ENCODE measurements around the gene ATXN2. TPM values are rescaled to one million over a fixed set of nuclear protein-coding genes. Genes with fewer than 3 reads are reported as not detected.

Gene ATXN2
- total RNA-seq, 1 experiment from 2014 or later = 78.5 TPM

DNA sequence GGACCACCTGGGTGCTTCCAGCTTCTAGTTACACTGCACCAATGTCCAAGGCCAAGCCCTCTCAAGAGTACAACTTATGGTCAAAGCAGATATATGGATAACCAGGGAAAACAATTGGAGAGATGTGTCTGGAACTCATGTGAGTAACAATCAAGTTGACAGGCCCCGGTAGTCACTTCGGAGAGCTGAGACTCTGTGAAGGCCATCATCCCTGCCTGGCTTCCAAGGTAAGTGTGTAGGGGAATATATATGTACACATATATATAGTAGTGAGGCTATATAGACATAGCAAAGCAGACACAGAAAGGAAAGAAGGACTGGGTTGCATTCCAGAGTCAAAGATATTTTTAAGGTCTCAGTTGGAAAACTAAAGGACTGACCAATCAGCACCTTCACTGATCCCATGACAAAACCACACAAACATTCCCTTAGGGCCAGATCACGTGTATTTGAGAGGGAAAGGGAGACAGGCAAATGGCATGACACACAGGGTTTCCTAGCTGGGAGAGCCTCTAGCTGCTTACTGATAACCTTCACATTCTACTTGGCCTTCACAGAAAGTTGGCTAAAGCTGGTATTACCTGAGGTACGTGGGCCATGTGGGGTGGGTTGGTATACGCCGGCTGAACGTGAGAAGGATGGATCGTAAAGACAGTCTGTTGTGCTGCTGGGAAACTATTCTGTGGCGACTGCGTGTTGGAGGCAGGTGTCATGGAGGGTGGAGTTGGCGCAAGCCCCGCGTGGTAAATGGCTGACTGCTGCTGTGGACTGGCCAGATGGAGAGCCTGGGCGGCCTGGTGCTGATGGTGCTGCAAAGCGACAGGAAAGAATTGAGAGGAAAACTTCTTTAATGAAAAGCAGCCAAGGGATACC, 143.4 kb downstream of the ATXN2 start:
- H3K9me3 Mint-ChIP-seq (ENCODE audit: unreplicated experiment) = no peaks in the 10 kb centered on the region
- BruUV-seq (replicated peaks) = no TSS peak
- intact Hi-C loops (cut with micrococcal nuclease; ENCODE audit: unreplicated experiment) = no loop called here
- H3K27me3 ChIP-seq (replicated peaks; ENCODE audit: control insufficient read depth, insufficient read depth, low read length) = no peaks in the 10 kb centered on the region
- H3K4me3 ChIP-seq (ENCODE audit: low read depth, low read length) = no peak overlapping the region
- CTCF ChIA-PET = interaction anchor here (0.7 kb wide), 1 partner anchor 59 kb away, joined by 3 read pairs; no protein-coding TSS in a partner anchor
- no peak for DNase-seq
- H3K4me1 ChIP-seq = no peaks in the 10 kb centered on the region
- H3K36me3 Mint-ChIP-seq (ENCODE audit: insufficient read depth, unreplicated experiment) = peaks cover 74% of the 10 kb centered on the region
- no peak overlapping the region for H3K27ac Mint-ChIP-seq (ENCODE audit: unreplicated experiment)
- POLR2A ChIA-PET = no interaction called here
- no peak overlapping the region for H3K4me3 Mint-ChIP-seq (ENCODE audit: unreplicated experiment)
- TF ChIP-seq, protein P1, sequence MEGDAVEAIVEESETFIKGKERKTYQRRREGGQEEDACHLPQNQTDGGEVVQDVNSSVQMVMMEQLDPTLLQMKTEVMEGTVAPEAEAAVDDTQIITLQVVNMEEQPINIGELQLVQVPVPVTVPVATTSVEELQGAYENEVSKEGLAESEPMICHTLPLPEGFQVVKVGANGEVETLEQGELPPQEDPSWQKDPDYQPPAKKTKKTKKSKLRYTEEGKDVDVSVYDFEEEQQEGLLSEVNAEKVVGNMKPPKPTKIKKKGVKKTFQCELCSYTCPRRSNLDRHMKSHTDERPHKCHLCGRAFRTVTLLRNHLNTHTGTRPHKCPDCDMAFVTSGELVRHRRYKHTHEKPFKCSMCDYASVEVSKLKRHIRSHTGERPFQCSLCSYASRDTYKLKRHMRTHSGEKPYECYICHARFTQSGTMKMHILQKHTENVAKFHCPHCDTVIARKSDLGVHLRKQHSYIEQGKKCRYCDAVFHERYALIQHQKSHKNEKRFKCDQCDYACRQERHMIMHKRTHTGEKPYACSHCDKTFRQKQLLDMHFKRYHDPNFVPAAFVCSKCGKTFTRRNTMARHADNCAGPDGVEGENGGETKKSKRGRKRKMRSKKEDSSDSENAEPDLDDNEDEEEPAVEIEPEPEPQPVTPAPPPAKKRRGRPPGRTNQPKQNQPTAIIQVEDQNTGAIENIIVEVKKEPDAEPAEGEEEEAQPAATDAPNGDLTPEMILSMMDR (IDR thresholded peaks at IDR 0.05; ENCODE audit: insufficient read depth in 1 of 2, low read depth in 1 of 2, low read length in 1 of 2, severe bottlenecking in 1 of 2, unreplicated experiment in 1 of 2) = no peak
- H3K27me3 Mint-ChIP-seq (ENCODE audit: insufficient read depth, unreplicated experiment) = no peaks in the 10 kb centered on the region
- no peaks in the 10 kb centered on the region for H3K4me1 Mint-ChIP-seq (ENCODE audit: low read depth, unreplicated experiment)
- H3K36me3 ChIP-seq (ENCODE audit: control insufficient read depth, insufficient read depth, low read length) = peaks cover 4% of the 10 kb centered on the region
- H3K9me3 ChIP-seq = no peaks in the 10 kb centered on the region

DNA sequence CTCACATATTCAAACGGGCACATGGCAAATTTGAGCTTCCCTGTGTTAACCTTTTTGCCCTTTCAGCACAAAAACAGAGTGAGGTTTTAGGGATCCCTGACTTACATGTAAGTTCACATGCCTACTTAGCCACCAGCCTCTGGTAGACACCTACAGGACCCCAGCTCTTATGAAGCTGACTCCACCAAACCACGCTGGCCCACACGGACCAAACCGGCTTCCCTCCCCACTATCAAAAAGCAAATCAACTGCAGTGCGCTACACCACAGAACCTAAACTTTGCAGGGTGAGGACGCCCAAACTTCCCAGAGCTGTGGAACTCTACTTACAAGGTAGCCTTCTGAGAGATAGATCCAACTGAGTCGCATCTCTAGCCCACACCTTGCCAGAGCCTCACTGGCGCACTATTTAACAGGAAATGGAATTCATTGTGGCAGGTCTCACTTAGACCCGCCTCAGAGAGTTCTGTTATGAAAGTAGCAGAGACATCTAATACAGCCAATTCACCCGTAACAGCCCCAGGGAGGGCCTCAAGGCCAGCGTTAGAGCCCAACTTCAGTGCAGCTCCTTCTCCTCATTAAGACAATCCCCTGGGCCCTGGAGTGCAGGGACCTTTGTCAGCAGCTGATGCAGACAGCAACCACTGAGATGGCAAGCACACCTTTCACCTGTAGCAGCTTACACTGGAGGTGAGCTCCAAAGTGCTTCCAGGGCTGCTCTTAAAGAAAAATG, 144.2 kb downstream of the ATXN2 start:
- H3K36me3 Mint-ChIP-seq (ENCODE audit: insufficient read depth, unreplicated experiment) = peaks cover 76% of the 10 kb centered on the region

DNA sequence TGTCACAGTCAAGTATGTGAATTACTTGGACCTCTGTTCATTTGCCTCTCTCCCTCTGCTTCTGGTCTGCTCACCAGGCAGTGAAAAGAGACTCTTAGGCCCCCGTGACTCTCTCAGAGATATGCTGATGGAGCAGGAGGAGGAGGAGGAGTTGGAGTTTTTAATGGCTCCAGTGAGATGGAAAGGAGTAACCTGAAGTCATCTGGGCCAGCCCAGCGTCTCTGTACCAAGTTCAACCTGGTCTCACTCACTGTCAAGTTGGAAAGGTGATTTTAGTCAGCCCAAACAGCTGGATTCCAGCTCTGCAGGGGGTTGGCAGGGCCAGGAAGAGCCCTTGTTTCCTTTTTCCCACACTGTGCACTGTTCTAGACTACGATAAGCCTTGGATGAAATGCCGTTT, 144.8 kb downstream of the ATXN2 start:
- POLR2A ChIA-PET = no interaction called here
- intact Hi-C loops (cut with micrococcal nuclease; ENCODE audit: unreplicated experiment) = no loop called here
- H3K4me1 ChIP-seq = no peaks in the 10 kb centered on the region
- Mint-ChIP-seq H3K4me1 (ENCODE audit: low read depth, unreplicated experiment) (no peaks in the 10 kb centered on the region), H3K27ac (ENCODE audit: unreplicated experiment) (no peak overlapping the region), H3K36me3 (ENCODE audit: insufficient read depth, unreplicated experiment) (peaks cover 81% of the 10 kb centered on the region), H3K9me3 (ENCODE audit: unreplicated experiment) (no peaks in the 10 kb centered on the region), H3K4me3 (ENCODE audit: unreplicated experiment) (no peak overlapping the region), H3K27me3 (ENCODE audit: insufficient read depth, unreplicated experiment) (no peaks in the 10 kb centered on the region)
- TF ChIP-seq, protein P1 (IDR thresholded peaks at IDR 0.05; ENCODE audit: insufficient read depth in 1 of 2, low read depth in 1 of 2, low read length in 1 of 2, severe bottlenecking in 1 of 2, unreplicated experiment in 1 of 2) = no peak
- H3K27me3 ChIP-seq (replicated peaks; ENCODE audit: control insufficient read depth, insufficient read depth, low read length) = no peaks in the 10 kb centered on the region
- CTCF ChIA-PET = no interaction called here
- no peak overlapping the region for H3K4me3 ChIP-seq (ENCODE audit: low read depth, low read length)
- peaks cover 6% of the 10 kb centered on the region for H3K36me3 ChIP-seq (ENCODE audit: control insufficient read depth, insufficient read depth, low read length)
- BruUV-seq (replicated peaks) = no TSS peak
- no peaks in the 10 kb centered on the region for H3K9me3 ChIP-seq
- no peak for DNase-seq

More for the DNA sequence above, 144.2 kb downstream of the ATXN2 start:
- no peak overlapping the region for H3K27ac Mint-ChIP-seq (ENCODE audit: unreplicated experiment)
- peaks cover 6% of the 10 kb centered on the region for H3K36me3 ChIP-seq (ENCODE audit: control insufficient read depth, insufficient read depth, low read length)
- DNase-seq = no peak
- no TSS peak for BruUV-seq (replicated peaks)
- H3K9me3 ChIP-seq = no peaks in the 10 kb centered on the region
- no peaks in the 10 kb centered on the region for H3K4me1 Mint-ChIP-seq (ENCODE audit: low read depth, unreplicated experiment)
- no peaks in the 10 kb centered on the region for H3K27me3 Mint-ChIP-seq (ENCODE audit: insufficient read depth, unreplicated experiment)
- H3K4me3 ChIP-seq (ENCODE audit: low read depth, low read length) = no peak overlapping the region
- H3K9me3 Mint-ChIP-seq (ENCODE audit: unreplicated experiment) = no peaks in the 10 kb centered on the region
- ChIA-PET CTCF (interaction anchor here (0.7 kb wide), 1 partner anchor 58 kb away, joined by 3 read pairs; no protein-coding TSS in a partner anchor), POLR2A (no interaction called here)
- no peaks in the 10 kb centered on the region for H3K4me1 ChIP-seq
- TF ChIP-seq, protein P1 (IDR thresholded peaks at IDR 0.05; ENCODE audit: insufficient read depth in 1 of 2, low read depth in 1 of 2, low read length in 1 of 2, severe bottlenecking in 1 of 2, unreplicated experiment in 1 of 2) = no peak
- no peak overlapping the region for H3K4me3 Mint-ChIP-seq (ENCODE audit: unreplicated experiment)
- H3K27me3 ChIP-seq (replicated peaks; ENCODE audit: control insufficient read depth, insufficient read depth, low read length) = no peaks in the 10 kb centered on the region
- intact Hi-C loops (cut with micrococcal nuclease; ENCODE audit: unreplicated experiment) = no loop called here
